HEK293 (cell line): Measurements from ENCODE around the gene FPR1.

ENCODE experiments used
- CTCF ChIA-PET: fragments of 350-600 bp; formaldehyde crosslinking; extraction: SDS; loops from one replicate; lab custom pipeline; 2021; ENCODE audit warnings: antibody characterized with exemption; lab: Yijun Ruan, JAX
- POLR2A ChIA-PET: fragments of 300-600 bp; formaldehyde crosslinking; extraction: SDS; loops from one replicate; lab custom pipeline; 2020; ENCODE audit warnings: antibody characterized with exemption, inconsistent platforms; lab: Yijun Ruan, JAX
- H3K27ac ChIP-seq: fragments of 200-500 bp; sonication (Bioruptor generic); 2 replicates; pipeline ENCODE4 v1.5.1; 2014; ENCODE audit warnings: low read depth, low read length, control low read depth, inconsistent platforms; ENCODE audit errors: extremely low read depth
- H3K36me3 ChIP-seq, 2 experiments: fragments of 200-500 bp in 1 of 2; sonication (Bioruptor generic) in 1 of 2; 1 replicate in 1 of 2; 2 replicates in 1 of 2; pipeline ENCODE4 v1.5.1; 2014 to 2017; ENCODE audit warnings: inconsistent platforms in 2 of 2, low read length in 2 of 2; ENCODE audit not compliant: control insufficient read depth in 2 of 2, insufficient read depth in 1 of 2
- H3K4me1 ChIP-seq: fragments of 200-500 bp; sonication (Bioruptor generic); 2 replicates; pipeline ENCODE4 v1.5.1; 2014; ENCODE audit warnings: mild to moderate bottlenecking, low read length, inconsistent platforms; ENCODE audit not compliant: control insufficient read depth, insufficient read depth
- H3K4me3 ChIP-seq: 2 replicates; pipeline ENCODE4 v1.5.1; 2011; ENCODE audit warnings: low read depth, mild to moderate bottlenecking, control low read depth, low read length, moderate library complexity
- H3K9me3 ChIP-seq: fragments of 200-500 bp; sonication (Bioruptor generic); 2 replicates; pipeline ENCODE4 v1.5.1; 2014; ENCODE audit warnings: low read depth, low read length, inconsistent platforms; ENCODE audit not compliant: control insufficient read depth, insufficient read depth
- BCL11B ChIP-seq: fragments of 450-650 bp; formaldehyde crosslinking; IDR thresholded peaks from 2 replicates; pipeline ENCODE4 v1.5.1; 2016; ENCODE audit warnings: low read depth, missing biosample characterization, missing genetic modification characterization
- EGR2 ChIP-seq: fragments of 450-650 bp; formaldehyde crosslinking; IDR thresholded peaks from 2 replicates; pipeline ENCODE4 v1.5.1; 2016; ENCODE audit warnings: low read depth, missing biosample characterization, missing genetic modification characterization
- KLF10 ChIP-seq: fragments of 450-650 bp; IDR thresholded peaks from 2 replicates; pipeline ENCODE4 v1.5.1; 2018; ENCODE audit warnings: missing biosample characterization, mild to moderate bottlenecking, missing genetic modification characterization
- KLF9 ChIP-seq: fragments of 450-650 bp; formaldehyde crosslinking; IDR thresholded peaks from 2 replicates; pipeline ENCODE4 v1.5.1; 2016; ENCODE audit warnings: missing biosample characterization, missing genetic modification characterization, low read depth
- SP7 ChIP-seq: fragments of 450-650 bp; formaldehyde crosslinking; IDR thresholded peaks from 2 replicates; pipeline ENCODE4 v1.5.1; 2016; ENCODE audit warnings: missing biosample characterization, missing genetic modification characterization
- TRIM28 ChIP-seq: IDR thresholded peaks from 2 replicates; pipeline ENCODE4 v1.6.1; 2011; ENCODE audit warnings: low read length, control low read depth, borderline replicate concordance
- YY2 ChIP-seq: fragments of 450-650 bp; formaldehyde crosslinking; IDR thresholded peaks from 2 replicates; pipeline ENCODE4 v1.5.1; 2016; ENCODE audit warnings: missing biosample characterization, missing genetic modification characterization
- ZBTB7A ChIP-seq: fragments of 450-650 bp; formaldehyde crosslinking; IDR thresholded peaks from 2 replicates; pipeline ENCODE4 v1.5.1; 2016; ENCODE audit warnings: low read depth, missing biosample characterization, missing genetic modification characterization
- ZNF121 ChIP-seq: fragments of 450-650 bp; formaldehyde crosslinking; IDR thresholded peaks from 2 replicates; pipeline ENCODE4 v1.5.1; 2016; ENCODE audit warnings: missing biosample characterization, missing genetic modification characterization
- ZNF138 ChIP-seq: fragments of 450-650 bp; formaldehyde crosslinking; IDR thresholded peaks from 2 replicates; pipeline ENCODE4 v1.5.1; 2016; ENCODE audit warnings: missing biosample characterization, missing genetic modification characterization, borderline replicate concordance
- ZNF169 ChIP-seq: fragments of 450-650 bp; formaldehyde crosslinking; IDR thresholded peaks from 2 replicates; pipeline ENCODE4 v1.5.1; 2016; ENCODE audit warnings: missing biosample characterization, missing genetic modification characterization
- ZNF341 ChIP-seq: fragments of 450-650 bp; formaldehyde crosslinking; IDR thresholded peaks from 2 replicates; pipeline ENCODE4; 2016; ENCODE audit warnings: low read depth, missing biosample characterization, missing genetic modification characterization
- ZNF48 ChIP-seq: fragments of 450-650 bp; formaldehyde crosslinking; IDR thresholded peaks from 2 replicates; pipeline ENCODE4 v1.5.1; 2016; ENCODE audit warnings: missing biosample characterization, missing genetic modification characterization
- ZNF501 ChIP-seq: fragments of 450-650 bp; formaldehyde crosslinking; IDR thresholded peaks from 2 replicates; pipeline ENCODE4 v1.5.1; 2016; ENCODE audit warnings: missing biosample characterization, missing genetic modification characterization
- ZNF670 ChIP-seq: fragments of 450-650 bp; formaldehyde crosslinking; IDR thresholded peaks from 2 replicates; pipeline ENCODE4 v1.5.1; 2016; ENCODE audit warnings: missing biosample characterization, missing genetic modification characterization, low read depth
- ZNF747 ChIP-seq: fragments of 450-650 bp; formaldehyde crosslinking; IDR thresholded peaks from 2 replicates; pipeline ENCODE4 v1.5.1; 2016; ENCODE audit warnings: missing biosample characterization, missing genetic modification characterization
- ZNF791 ChIP-seq: fragments of 450-650 bp; formaldehyde crosslinking; IDR thresholded peaks from 2 replicates; pipeline ENCODE4 v1.5.1; 2016; ENCODE audit warnings: missing biosample characterization, missing genetic modification characterization
- ZNF792 ChIP-seq: fragments of 450-650 bp; formaldehyde crosslinking; IDR thresholded peaks from 2 replicates; pipeline ENCODE4 v1.5.1; 2016; ENCODE audit warnings: missing biosample characterization, missing genetic modification characterization
- TF ChIP-seq, protein P1 (sequence below): fragments of 450-650 bp; formaldehyde crosslinking; IDR thresholded peaks from 2 replicates; pipeline ENCODE4 v1.5.1; 2016; ENCODE audit warnings: missing biosample characterization, missing genetic modification characterization
- TF ChIP-seq, protein P2 (sequence below): fragments of 450-650 bp; formaldehyde crosslinking; IDR thresholded peaks from 2 replicates; pipeline ENCODE4 v1.5.1; 2016; ENCODE audit warnings: missing biosample characterization, missing genetic modification characterization
- TF ChIP-seq, protein P3 (sequence below): fragments of 450-650 bp; formaldehyde crosslinking; IDR thresholded peaks from 2 replicates; pipeline ENCODE4 v1.5.1; 2016; ENCODE audit warnings: missing biosample characterization, missing genetic modification characterization
- TF ChIP-seq, protein P4 (sequence below): fragments of 450-650 bp; formaldehyde crosslinking; IDR thresholded peaks from 2 replicates; pipeline ENCODE4 v1.5.1; 2017; ENCODE audit warnings: missing biosample characterization, missing genetic modification characterization
- TF ChIP-seq, protein P5 (sequence below): fragments of 450-650 bp; formaldehyde crosslinking; IDR thresholded peaks from 2 replicates; pipeline ENCODE4 v1.5.1; 2016; ENCODE audit warnings: missing biosample characterization, missing genetic modification characterization

FPR1 gene

DNA sequence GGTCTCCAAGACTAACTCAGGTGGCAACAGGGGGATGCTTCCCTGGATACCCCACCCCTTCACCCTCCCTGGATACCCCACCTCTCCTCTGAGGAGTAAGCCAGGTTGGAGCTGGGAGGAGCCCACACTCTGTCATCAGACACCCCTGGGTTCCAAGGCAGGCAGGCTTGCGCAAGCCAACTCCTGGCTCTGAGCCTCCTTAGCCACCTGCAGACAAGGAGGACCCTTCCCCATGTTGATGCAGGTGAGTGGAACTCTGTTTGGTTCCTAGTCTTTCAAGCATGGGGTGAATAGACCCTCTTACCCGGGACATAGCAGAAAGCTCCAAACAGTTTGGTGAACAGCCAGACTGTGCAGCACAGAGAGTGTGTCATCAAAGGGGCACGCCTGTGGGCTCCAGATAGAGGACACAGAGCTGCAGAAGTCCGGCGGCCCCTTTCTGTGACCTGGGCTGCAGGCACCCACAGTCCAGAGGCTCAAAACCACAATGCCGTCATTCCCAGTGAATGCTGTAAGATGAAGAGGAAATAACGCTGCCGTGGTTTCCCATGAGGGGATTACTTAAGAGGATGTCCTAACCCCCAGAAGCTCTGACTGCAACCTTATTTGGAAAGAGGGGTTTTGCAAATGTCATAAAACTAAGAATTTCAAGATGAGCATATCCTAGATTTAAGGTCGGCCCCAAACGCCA is 15.8 kb downstream of the FPR1 start:
- Histone ChIP-seq H3K4me3 (no peak overlapping the region), H3K9me3 (no peaks in the 10 kb centered on the region), H3K36me3 (no peaks in the 10 kb centered on the region), H3K27ac (no peak overlapping the region), H3K4me1 (no peaks in the 10 kb centered on the region)
- TF ChIP-seq EGR2 (tag by site-specific recombination) (no peak), ZNF48 (no peak), SP7 (tag by site-specific recombination) (no peak)
- TF ChIP-seq, protein P1, sequence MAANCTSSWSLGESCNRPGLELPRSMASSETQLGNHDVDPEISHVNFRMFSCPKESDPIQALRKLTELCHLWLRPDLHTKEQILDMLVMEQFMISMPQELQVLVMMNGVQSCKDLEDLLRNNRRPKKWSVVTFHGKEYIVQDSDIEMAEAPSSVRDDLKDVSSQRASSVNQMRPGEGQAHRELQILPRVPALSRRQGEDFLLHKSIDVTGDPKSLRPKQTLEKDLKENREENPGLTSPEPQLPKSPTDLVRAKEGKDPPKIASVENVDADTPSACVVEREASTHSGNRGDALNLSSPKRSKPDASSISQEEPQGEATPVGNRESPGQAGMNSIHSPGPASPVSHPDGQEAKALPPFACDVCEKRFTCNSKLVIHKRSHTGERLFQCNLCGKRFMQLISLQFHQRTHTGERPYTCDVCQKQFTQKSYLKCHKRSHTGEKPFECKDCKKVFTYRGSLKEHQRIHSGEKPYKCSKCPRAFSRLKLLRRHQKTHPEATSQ (tag by site-specific recombination), result no peak
- POLR2A ChIA-PET, result interaction anchor here (0.6 kb wide), 1 partner anchor 1105 kb away, joined by 3 read pairs; no protein-coding TSS in a partner anchor
- CTCF ChIA-PET, result no interaction called here

DNA sequence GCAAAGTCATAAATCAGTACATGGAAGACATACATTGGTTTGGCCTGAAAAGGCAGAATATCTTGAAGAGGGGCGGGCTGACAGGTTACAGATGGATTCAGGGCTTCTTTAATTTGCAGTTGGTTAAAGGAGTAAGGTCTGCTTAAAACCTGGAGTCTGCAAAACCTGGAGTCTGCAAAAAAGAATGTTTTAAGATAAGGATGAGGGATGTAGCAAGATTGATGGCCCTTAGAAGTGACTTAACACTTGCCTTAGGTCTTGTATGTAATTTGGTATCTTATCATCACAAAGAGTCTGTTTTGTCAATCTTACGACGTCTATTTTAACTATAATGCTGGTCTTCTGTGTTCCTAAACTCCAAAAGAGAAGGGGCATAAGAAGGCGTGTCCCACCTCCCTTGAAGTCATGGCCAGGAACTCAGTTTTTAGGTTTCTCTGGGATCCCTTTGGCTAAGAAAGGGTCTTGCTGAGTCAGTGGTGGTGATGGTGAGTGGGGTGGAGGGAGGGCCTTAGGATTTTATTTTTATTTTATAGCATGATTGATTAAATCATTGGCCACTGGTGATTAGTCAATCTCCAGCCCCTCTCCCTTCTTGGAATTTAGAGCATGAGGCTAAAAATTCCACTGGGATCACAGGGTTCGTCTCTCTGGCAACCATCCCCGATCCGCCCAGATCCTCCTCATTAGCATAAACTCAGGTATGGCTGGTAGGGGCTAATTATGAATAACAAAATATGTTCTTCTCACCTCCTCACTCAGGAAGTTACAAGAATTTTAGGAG is 17.7 kb downstream of the FPR1 start:
- H3K4me1 ChIP-seq, result no peaks in the 10 kb centered on the region
- no peak overlapping the region for H3K4me3 ChIP-seq
- no peaks in the 10 kb centered on the region for H3K36me3 ChIP-seq
- H3K9me3 ChIP-seq, result no peaks in the 10 kb centered on the region
- no peak overlapping the region for H3K27ac ChIP-seq
- ChIA-PET CTCF (interaction anchor here (1.2 kb wide), 1 partner anchor 77 kb away, joined by 4 read pairs; no protein-coding TSS in a partner anchor), POLR2A (no interaction called here)
- no peak for TF ChIP-seq ZNF121
- TF ChIP-seq, protein P2, sequence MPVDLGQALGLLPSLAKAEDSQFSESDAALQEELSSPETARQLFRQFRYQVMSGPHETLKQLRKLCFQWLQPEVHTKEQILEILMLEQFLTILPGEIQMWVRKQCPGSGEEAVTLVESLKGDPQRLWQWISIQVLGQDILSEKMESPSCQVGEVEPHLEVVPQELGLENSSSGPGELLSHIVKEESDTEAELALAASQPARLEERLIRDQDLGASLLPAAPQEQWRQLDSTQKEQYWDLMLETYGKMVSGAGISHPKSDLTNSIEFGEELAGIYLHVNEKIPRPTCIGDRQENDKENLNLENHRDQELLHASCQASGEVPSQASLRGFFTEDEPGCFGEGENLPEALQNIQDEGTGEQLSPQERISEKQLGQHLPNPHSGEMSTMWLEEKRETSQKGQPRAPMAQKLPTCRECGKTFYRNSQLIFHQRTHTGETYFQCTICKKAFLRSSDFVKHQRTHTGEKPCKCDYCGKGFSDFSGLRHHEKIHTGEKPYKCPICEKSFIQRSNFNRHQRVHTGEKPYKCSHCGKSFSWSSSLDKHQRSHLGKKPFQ, result no peak
- TF ChIP-seq ZBTB7A (tag by site-specific recombination), result no peak
- TF ChIP-seq KLF10 (tag by site-specific recombination), result no peak
- no peak for TF ChIP-seq ZNF792 (tag by site-specific recombination)
- no peak for TF ChIP-seq ZNF501 (tag by site-specific recombination)

- H3K9me3 ChIP-seq, result no peaks in the 10 kb centered on the region
- H3K36me3 ChIP-seq, result no peaks in the 10 kb centered on the region
- no peak overlapping the region for H3K27ac ChIP-seq
- CTCF ChIA-PET, result interaction anchor here (0.7 kb wide), 2 partner anchors 54 to 480 kb away, joined by 3 to 4 read pairs; no protein-coding TSS in a partner anchor
- no peak overlapping the region for H3K4me3 ChIP-seq
- H3K4me1 ChIP-seq, result no peaks in the 10 kb centered on the region
- POLR2A ChIA-PET, result no interaction called here
- TF ChIP-seq KLF9, result no peak
- no peak for TF ChIP-seq ZNF747 (tag by site-specific recombination)
- TF ChIP-seq, protein P3, sequence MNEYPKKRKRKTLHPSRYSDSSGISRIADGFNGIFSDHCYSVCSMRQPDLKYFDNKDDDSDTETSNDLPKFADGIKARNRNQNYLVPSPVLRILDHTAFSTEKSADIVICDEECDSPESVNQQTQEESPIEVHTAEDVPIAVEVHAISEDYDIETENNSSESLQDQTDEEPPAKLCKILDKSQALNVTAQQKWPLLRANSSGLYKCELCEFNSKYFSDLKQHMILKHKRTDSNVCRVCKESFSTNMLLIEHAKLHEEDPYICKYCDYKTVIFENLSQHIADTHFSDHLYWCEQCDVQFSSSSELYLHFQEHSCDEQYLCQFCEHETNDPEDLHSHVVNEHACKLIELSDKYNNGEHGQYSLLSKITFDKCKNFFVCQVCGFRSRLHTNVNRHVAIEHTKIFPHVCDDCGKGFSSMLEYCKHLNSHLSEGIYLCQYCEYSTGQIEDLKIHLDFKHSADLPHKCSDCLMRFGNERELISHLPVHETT, result no peak
- no peak for TF ChIP-seq YY2
- no peak for TF ChIP-seq ZNF670 (tag by site-specific recombination)
- no peak for TF ChIP-seq ZNF169 (tag by site-specific recombination)
- no peak for TF ChIP-seq ZNF341 (tag by site-specific recombination)
- no peak for TF ChIP-seq TRIM28
- no peak for TF ChIP-seq ZNF138 (tag by site-specific recombination)
- TF ChIP-seq ZNF791 (tag by site-specific recombination), result no peak
- no peak for TF ChIP-seq BCL11B (tag by site-specific recombination)
- TF ChIP-seq, protein P4, sequence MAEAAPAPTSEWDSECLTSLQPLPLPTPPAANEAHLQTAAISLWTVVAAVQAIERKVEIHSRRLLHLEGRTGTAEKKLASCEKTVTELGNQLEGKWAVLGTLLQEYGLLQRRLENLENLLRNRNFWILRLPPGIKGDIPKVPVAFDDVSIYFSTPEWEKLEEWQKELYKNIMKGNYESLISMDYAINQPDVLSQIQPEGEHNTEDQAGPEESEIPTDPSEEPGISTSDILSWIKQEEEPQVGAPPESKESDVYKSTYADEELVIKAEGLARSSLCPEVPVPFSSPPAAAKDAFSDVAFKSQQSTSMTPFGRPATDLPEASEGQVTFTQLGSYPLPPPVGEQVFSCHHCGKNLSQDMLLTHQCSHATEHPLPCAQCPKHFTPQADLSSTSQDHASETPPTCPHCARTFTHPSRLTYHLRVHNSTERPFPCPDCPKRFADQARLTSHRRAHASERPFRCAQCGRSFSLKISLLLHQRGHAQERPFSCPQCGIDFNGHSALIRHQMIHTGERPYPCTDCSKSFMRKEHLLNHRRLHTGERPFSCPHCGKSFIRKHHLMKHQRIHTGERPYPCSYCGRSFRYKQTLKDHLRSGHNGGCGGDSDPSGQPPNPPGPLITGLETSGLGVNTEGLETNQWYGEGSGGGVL (tag by site-specific recombination), result no peak
- TF ChIP-seq, protein P5, sequence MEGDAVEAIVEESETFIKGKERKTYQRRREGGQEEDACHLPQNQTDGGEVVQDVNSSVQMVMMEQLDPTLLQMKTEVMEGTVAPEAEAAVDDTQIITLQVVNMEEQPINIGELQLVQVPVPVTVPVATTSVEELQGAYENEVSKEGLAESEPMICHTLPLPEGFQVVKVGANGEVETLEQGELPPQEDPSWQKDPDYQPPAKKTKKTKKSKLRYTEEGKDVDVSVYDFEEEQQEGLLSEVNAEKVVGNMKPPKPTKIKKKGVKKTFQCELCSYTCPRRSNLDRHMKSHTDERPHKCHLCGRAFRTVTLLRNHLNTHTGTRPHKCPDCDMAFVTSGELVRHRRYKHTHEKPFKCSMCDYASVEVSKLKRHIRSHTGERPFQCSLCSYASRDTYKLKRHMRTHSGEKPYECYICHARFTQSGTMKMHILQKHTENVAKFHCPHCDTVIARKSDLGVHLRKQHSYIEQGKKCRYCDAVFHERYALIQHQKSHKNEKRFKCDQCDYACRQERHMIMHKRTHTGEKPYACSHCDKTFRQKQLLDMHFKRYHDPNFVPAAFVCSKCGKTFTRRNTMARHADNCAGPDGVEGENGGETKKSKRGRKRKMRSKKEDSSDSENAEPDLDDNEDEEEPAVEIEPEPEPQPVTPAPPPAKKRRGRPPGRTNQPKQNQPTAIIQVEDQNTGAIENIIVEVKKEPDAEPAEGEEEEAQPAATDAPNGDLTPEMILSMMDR, result no peak
Measured at GRCh38 chr19:51729781-51730180, 21.9 kb downstream of the FPR1 start.
